ENCODE measurements around the gene TFAP2C.
"Not testable (repeated sequence)": the region's sequence is repeated elsewhere in the genome, so short reads cannot be mapped to it uniquely, and the experiment has no call there.

TFAP2C gene

GRCh38 chr20:56653211-56653610 is 24.1 kb downstream of the TFAP2C start:
- no peak for DNase-seq (ENCODE audit: low read depth)

GRCh38 chr20:56656632-56657031 is 27.5 kb downstream of the TFAP2C start:
- no peak for DNase-seq (ENCODE audit: low read depth)

- no peak for DNase-seq (ENCODE audit: low read depth)
These were observed 28.8 kb downstream of the TFAP2C start for GRCh38 chr20:56657879-56658278.

- not testable (repeated sequence) for DNase-seq (ENCODE audit: low read depth)
These were observed 29.3 kb downstream of the TFAP2C start for GRCh38 chr20:56658341-56658947.

- no peak for DNase-seq (ENCODE audit: low read depth)
These were observed 34.6 kb downstream of the TFAP2C start for GRCh38 chr20:56663660-56664059.

GRCh38 chr20:56664796-56665195 is 35.7 kb downstream of the TFAP2C start:
- DNase-seq (ENCODE audit: low read depth): no peak

GRCh38 chr20:56665806-56666205 is 36.7 kb downstream of the TFAP2C start:
- DNase-seq (ENCODE audit: low read depth): no peak

- DNase-seq (ENCODE audit: low read depth): no peak
These were observed 44.3 kb downstream of the TFAP2C start for GRCh38 chr20:56673450-56673849.

- no peak for DNase-seq (ENCODE audit: low read depth)
These were observed 46.9 kb downstream of the TFAP2C start for GRCh38 chr20:56676001-56676400.

- DNase-seq (ENCODE audit: low read depth): no peak
These were observed 47.6 kb downstream of the TFAP2C start for GRCh38 chr20:56676679-56677078.

- no peak for DNase-seq (ENCODE audit: low read depth)
These were observed 54.2 kb downstream of the TFAP2C start for GRCh38 chr20:56683077-56683865.

- no peak for DNase-seq (ENCODE audit: low read depth)
These were observed 56.8 kb downstream of the TFAP2C start for GRCh38 chr20:56685879-56686278.

- no peak for DNase-seq (ENCODE audit: low read depth)
These were observed 58.0 kb downstream of the TFAP2C start for GRCh38 chr20:56687061-56687460.

GRCh38 chr20:56688106-56688505 is 59.0 kb downstream of the TFAP2C start:
- no peak for DNase-seq (ENCODE audit: low read depth)

Measured in HS-5 (cell line).